Measurements from ENCODE around the gene BOK. TPM values are rescaled to one million over a fixed set of nuclear protein-coding genes. Genes with fewer than 3 reads are reported as not detected.

The BOK gene
- total and polyA plus RNA-seq, 9 of the 15 experiments (the other 6 are each of a cell fraction or from before 2014, with no cell fraction given) = 0.03 to 3.3 (median 2.0) TPM; not detected in 1

- peak overlapping the region in 1 of 2 experiments; percentile 72; a peak in 2 of 4 replicates for H3K9ac ChIP-seq (ENCODE audit: insufficient read depth in 1 of 2, low read depth in 2 of 2, low read length in 2 of 2)
- POLR2A ChIA-PET = interaction anchor here (0.5 to 1.3 kb wide), 2 partner anchors 9 to 23 kb away, joined by 3 to 6 read pairs; no protein-coding TSS in a partner anchor
- no peak overlapping the region for H2AFZ ChIP-seq (ENCODE audit: low read depth, low read length)
- FAIRE-seq (no peak), DNase-seq (ENCODE audit: extremely low read depth in 1 of 4, low spot score in 3 of 4) (no peak), ATAC-seq (no peak)
- H3K36me3 ChIP-seq (ENCODE audit: control insufficient read depth, insufficient read depth, low read length) = peaks cover 35% of the 10 kb centered on the region; the same call in 2 of the 3 replicates
- TF ChIP-seq MECOM (CRISPR knock-in tag; IDR thresholded peaks at IDR 0.05) (no peak), ZNF3 (CRISPR knock-in tag; IDR thresholded peaks at IDR 0.05) (no peak), POLR2B (IDR thresholded peaks at IDR 0.05; ENCODE audit: low read depth, partially characterized antibody) (no peak), MAFF (IDR thresholded peaks at IDR 0.05; ENCODE audit: low read length) (no peak), ZKSCAN8 (CRISPR knock-in tag; IDR thresholded peaks at IDR 0.05) (no peak), MTA1 (IDR thresholded peaks at IDR 0.05; ENCODE audit: borderline replicate concordance) (no peak), FOXA1 (IDR thresholded peaks at IDR 0.05; ENCODE audit: borderline replicate concordance) (no peak), REST (IDR thresholded peaks at IDR 0.05; ENCODE audit: borderline replicate concordance) (no peak), REST (CRISPR knock-in tag; IDR thresholded peaks at IDR 0.05; ENCODE audit: low read depth) (no peak), RHOXF2B (CRISPR knock-in tag; conservative IDR thresholded peaks at IDR 0.05) (no peak), MTA2 (IDR thresholded peaks at IDR 0.05; ENCODE audit: low read depth) (no peak), CXXC5 (CRISPR knock-in tag; IDR thresholded peaks at IDR 0.05) (no peak), ZNF436 (CRISPR knock-in tag; IDR thresholded peaks at IDR 0.05) (no peak)
- H3K27me3 ChIP-seq (ENCODE audit: control insufficient read depth in 2 of 2, insufficient read depth in 2 of 2, low read length in 2 of 2) = no peaks in the 10 kb centered on the region
- in situ Hi-C loops (cut with MboI) = no loop called here
- H3K27ac ChIP-seq (ENCODE audit: extremely low read depth, low read depth, low read length) = peak overlapping the region; percentile 49; the same call in 1 of the 3 replicates
- CTCF ChIA-PET (ENCODE audit: low intra/inter-chr PET ratio) = no interaction called here
- intact Hi-C loops (cut with micrococcal nuclease) = no loop called here
- H3K79me2 ChIP-seq (ENCODE audit: control insufficient read depth, insufficient read depth, low read length) = peaks cover 68% of the 10 kb centered on the region
- peaks cover 8% of the 10 kb centered on the region; the same call in 1 of the 2 replicates for H4K20me1 ChIP-seq (replicated peaks; ENCODE audit: control insufficient read depth, insufficient read depth, low read length)
- H3K9me3 ChIP-seq (replicated peaks; ENCODE audit: control insufficient read depth, insufficient read depth, low read depth, low read length) = no peaks in the 10 kb centered on the region
- H3K4me1 ChIP-seq (replicated peaks in 1 of 2; ENCODE audit: control insufficient read depth in 2 of 2, insufficient read depth in 2 of 2, low read length in 2 of 2) = peaks cover 7 to 19% of the 10 kb centered on the region in 2 experiments; a peak in 3 of 5 replicates
- BruUV-seq (replicated peaks) = no TSS peak
- H3K4me2 ChIP-seq (ENCODE audit: insufficient read depth, low read length) = no peak overlapping the region
- no peaks in the 10 kb centered on the region for H3K9me1 ChIP-seq (ENCODE audit: control insufficient read depth, insufficient read depth, low read length)
- H3K4me3 ChIP-seq = no peak overlapping the region
- WGBS (ENCODE audit: insufficient coverage, low coverage, missing lambda C conversion rate) = 88% methylated on average over 5 of the region's 11 CpGs
Measured at GRCh38 chr2:241618829-241619228, 60.3 kb downstream of the BOK start.

Measured in K562 (cell line).